Brain microvascular endothelial cell (primary cell): Measurements from ENCODE around the gene EPS8L1.

Source experiments
- DNase-seq: peaks from one replicate; pipeline ENCODE4 v3.0.0-alpha.2; 2020
- H3K27ac ChIP-seq: fragments of 250-450 bp; sonication (Bioruptor Pico); 2 replicates; pipeline ENCODE4 v1.5.1; 2020; ENCODE audit warnings: mild to moderate bottlenecking, moderate library complexity
- H3K27me3 ChIP-seq: fragments of 250-450 bp; sonication (Bioruptor Pico); replicated peaks from 2 replicates; pipeline ENCODE4 v1.5.1; 2020; ENCODE audit warnings: mild to moderate bottlenecking
- H3K36me3 ChIP-seq: fragments of 250-450 bp; sonication (Bioruptor Pico); replicated peaks from 2 replicates; pipeline ENCODE4 v1.5.1; 2020; ENCODE audit warnings: mild to moderate bottlenecking
- H3K4me3 ChIP-seq: 2 replicates; pipeline ENCODE4 v1.5.1; 2011; ENCODE audit warnings: low read depth, mild to moderate bottlenecking, control low read depth, low read length, moderate library complexity
- CTCF ChIP-seq: IDR thresholded peaks from 2 replicates; pipeline ENCODE4 v1.5.1; 2011; ENCODE audit warnings: low read depth, mild to moderate bottlenecking, moderate library complexity, low read length, control low read depth, inconsistent platforms; ENCODE audit errors: missing control alignments
- in situ Hi-C: cut with HindIII; loops from 2 replicates; pipeline ENCODE4 v1.10.0; 2017; ENCODE audit warnings: low sequenced_read_pairs, low pct_ligation_motif_present

Gene EPS8L1

GRCh38 chr19:55116232-55116858, 40.7 kb downstream of the EPS8L1 start:
- in situ Hi-C loops = loop anchor here (10.0 kb wide), 1 partner anchor 58 kb away; no protein-coding TSS in a partner anchor
- TF ChIP-seq CTCF = no peak
- peak overlapping the region; percentile 63 for H3K27ac ChIP-seq
- no peaks in the 10 kb centered on the region for H3K27me3 ChIP-seq
- peak; percentile 56 for DNase-seq
- H3K4me3 ChIP-seq = peak overlapping the region; percentile 92
- peaks cover 4% of the 10 kb centered on the region for H3K36me3 ChIP-seq

- no peak for DNase-seq
- H3K4me3 ChIP-seq = peak within 1 kb of the TSS; percentile 92
- no peak for TF ChIP-seq CTCF
- peaks cover 4% of the 10 kb centered on the region for H3K36me3 ChIP-seq
- in situ Hi-C loops = loop anchor here (10.0 kb wide), 1 partner anchor 58 kb away; no protein-coding TSS in a partner anchor
- H3K27me3 ChIP-seq = no peaks in the 10 kb centered on the region
- peak within 1 kb of the TSS; percentile 80 for H3K27ac ChIP-seq
These were observed 41.4 kb downstream of the EPS8L1 start, which contains the start of gene PPP1R12C for GRCh38 chr19:55116859-55117662. PPP1R12C (minus strand) TSS chr19:55117637; CDS start chr19:55117543, 94 bp downstream.

- no peak for TF ChIP-seq CTCF
- in situ Hi-C loops = loop anchor here (10.0 kb wide), 1 partner anchor 57 kb away; no protein-coding TSS in a partner anchor
- Histone ChIP-seq H3K4me3 (peak overlapping the region; percentile 92), H3K27me3 (no peaks in the 10 kb centered on the region), H3K27ac (peak overlapping the region; percentile 80), H3K36me3 (no peaks in the 10 kb centered on the region)
- DNase-seq = peak; percentile 98
These were observed 42.2 kb downstream of the EPS8L1 start for GRCh38 chr19:55117663-55118391.

GRCh38 chr19:55118401-55118991, 42.8 kb downstream of the EPS8L1 start:
- no peaks in the 10 kb centered on the region for H3K36me3 ChIP-seq
- no peak for DNase-seq
- H3K27ac ChIP-seq = peak overlapping the region; percentile 80
- H3K4me3 ChIP-seq = peak overlapping the region; percentile 69
- no peaks in the 10 kb centered on the region for H3K27me3 ChIP-seq
- in situ Hi-C loops = loop anchor here (10.0 kb wide), 1 partner anchor 56 kb away; no protein-coding TSS in a partner anchor
- no peak for TF ChIP-seq CTCF

- TF ChIP-seq CTCF = no peak
- H3K27me3 ChIP-seq = peaks cover 2% of the 10 kb centered on the region
- no peak overlapping the region for H3K4me3 ChIP-seq
- no peak overlapping the region for H3K27ac ChIP-seq
- DNase-seq = no peak
- H3K36me3 ChIP-seq = no peaks in the 10 kb centered on the region
- in situ Hi-C loops = loop anchor here (10.0 kb wide), 1 partner anchor 56 kb away; no protein-coding TSS in a partner anchor
These were observed 43.4 kb downstream of the EPS8L1 start for GRCh38 chr19:55119053-55119452.
